GM21381 (cell line): ENCODE results near the gene CPSF6.
A peak's percentile ranks its signal among the peaks of the same experiment; 100 is the strongest.
"Not testable (repeated sequence)": the region's sequence is repeated elsewhere in the genome, so short reads cannot be mapped to it uniquely, and the experiment has no call there.

ENCODE experiments used
- ATAC-seq: cut with Tn5 transposase; IDR thresholded peaks from one replicate; pipeline ENCODE4 v1.9.1; 2021; ENCODE audit warnings: mild to moderate bottlenecking, moderate library complexity; ENCODE audit not compliant: unreplicated experiment

CPSF6 gene

GRCh38 chr12:69258655-69259054 lies 19.3 kb downstream of the CPSF6 start:
- no peak for ATAC-seq

DNA sequence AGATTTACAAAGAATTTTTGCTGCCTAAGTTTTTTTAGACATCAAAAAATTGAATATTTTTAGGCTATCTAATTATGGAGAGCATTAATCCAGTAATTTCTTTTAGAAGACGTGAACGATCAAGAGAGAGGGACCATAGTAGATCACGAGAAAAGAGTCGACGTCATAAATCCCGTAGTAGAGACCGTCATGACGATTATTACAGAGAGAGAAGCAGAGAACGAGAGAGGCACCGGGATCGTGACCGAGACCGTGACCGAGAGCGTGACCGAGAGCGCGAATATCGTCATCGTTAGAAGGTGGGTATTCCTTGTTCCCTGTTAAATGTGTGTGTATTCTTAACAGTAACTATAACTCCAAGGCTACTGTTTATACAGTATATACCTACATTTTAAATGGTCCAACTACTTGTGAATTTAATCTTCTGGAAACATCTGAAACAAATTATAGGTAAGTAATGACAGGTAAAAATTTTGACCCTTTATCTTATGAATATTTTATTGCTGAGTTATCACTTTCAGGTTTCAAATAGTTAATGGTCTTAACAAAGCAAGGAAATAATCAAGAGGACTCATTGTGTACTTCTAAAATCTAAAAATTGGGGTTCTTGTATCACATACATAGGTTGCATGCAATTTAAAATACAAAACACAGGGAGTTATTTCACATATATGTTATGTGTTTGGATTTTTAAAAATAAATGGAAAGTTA lies 23.1 kb downstream of the CPSF6 start:
- ATAC-seq: no peak

DNA sequence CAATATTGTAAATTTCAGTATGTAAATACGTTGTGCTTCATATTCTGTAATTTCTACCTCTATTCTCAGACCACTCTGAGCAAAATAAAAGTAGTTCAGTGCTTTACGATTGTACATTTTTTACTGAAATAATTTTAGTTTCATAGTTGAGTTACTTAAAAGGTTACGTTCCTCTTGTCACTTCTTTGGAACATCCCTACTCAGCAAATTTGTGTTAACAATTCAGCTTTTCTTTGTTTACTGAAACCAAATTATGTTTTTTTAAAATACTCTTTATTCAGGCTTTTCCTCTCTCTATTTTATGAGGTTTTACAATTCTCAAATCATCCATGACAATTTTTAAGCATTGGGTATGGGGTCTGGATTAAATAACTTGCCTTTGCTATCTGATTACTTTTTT lies 25.8 kb downstream of the CPSF6 start:
- ATAC-seq: no peak

- ATAC-seq: not testable (repeated sequence)
Measured at GRCh38 chr12:69265633-69266032, 26.3 kb downstream of the CPSF6 start.

DNA sequence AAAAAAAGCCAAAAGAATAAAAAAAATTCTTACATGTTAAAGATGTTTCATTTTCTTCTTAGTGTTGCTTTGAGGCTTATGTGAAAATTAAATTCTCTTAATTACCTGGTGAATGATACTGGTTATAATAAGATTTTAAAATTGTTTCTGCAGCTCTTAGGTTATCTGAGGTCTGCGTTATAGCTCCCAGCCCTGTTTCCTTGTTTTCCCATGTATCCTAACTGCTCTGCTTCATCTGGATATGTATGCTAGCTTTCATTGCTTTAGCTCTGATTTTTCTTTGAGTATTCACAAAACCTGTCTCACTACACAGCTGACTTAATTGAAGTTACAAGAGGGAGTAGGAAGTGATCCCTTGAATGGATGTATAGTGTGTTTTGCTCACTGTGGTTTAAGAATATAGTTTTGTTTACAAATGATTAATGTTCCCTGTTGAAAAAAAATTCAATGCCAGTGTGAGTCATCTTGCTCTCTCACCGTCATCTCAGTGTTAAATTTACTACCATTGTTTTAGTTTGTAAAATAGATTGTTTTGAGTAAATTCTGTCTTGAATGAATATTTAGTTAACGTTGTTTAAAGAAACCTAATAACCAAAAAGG lies 26.8 kb downstream of the CPSF6 start:
- ATAC-seq: no peak

DNA sequence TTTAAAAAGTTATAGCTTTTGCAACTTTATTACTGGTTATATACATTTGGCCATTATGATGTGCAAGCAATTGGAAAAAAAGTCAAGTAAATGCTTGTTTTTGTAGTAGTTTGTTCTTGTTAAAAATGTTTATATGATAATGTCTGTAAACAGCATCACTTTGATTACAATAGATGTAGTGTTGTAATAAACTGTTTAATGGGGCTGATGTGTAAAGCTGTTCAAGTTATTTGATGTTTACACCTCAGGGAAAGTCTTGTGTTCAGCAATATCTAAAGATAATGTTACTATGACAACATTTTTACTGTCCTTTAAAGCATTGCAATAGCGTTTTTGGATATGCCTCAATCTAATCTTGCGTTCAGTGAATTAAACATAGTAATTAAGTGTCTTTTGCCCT lies 30.4 kb downstream of the CPSF6 start:
- ATAC-seq: no peak

DNA sequence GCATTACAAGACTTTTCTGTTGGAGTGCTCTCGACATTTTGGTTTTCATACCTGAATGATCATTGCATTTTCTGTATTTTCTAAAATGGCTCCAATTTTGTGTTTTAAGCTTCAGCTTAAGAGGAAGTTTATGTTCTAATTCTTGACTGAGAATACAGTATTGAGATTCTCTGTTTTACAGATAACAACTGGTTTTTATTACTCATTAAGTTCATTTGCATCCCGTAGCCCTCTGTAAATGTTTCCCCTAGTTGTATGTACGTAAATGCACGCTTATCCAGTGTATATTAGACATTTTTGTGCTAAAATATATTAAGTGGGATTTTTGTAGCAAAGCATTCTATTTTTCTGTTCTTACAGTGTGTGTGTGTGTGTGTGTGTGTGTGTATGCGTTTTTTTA lies 33.1 kb downstream of the CPSF6 start:
- no peak for ATAC-seq

DNA sequence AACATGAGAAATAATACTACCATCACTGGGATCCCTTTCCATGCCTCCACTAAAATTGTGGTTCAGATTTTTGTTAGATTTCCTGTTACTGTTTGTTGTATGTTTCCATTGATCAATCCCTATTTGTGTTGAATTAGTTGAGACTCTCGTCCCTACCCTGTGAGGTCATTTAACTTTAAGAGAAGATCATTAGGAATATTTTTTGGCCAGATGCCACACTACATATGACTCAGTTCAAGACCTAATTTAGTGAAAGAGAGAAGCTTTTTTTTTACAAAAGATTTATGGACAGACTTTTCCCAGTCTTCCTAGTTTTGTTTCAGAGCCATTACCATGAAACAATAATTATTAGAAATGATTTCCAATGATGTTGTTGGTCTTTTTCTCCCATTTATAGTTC lies 35.5 kb downstream of the CPSF6 start:
- no peak for ATAC-seq

GRCh38 chr12:69275471-69275891 lies 36.1 kb downstream of the CPSF6 start:
- ATAC-seq: no peak

DNA sequence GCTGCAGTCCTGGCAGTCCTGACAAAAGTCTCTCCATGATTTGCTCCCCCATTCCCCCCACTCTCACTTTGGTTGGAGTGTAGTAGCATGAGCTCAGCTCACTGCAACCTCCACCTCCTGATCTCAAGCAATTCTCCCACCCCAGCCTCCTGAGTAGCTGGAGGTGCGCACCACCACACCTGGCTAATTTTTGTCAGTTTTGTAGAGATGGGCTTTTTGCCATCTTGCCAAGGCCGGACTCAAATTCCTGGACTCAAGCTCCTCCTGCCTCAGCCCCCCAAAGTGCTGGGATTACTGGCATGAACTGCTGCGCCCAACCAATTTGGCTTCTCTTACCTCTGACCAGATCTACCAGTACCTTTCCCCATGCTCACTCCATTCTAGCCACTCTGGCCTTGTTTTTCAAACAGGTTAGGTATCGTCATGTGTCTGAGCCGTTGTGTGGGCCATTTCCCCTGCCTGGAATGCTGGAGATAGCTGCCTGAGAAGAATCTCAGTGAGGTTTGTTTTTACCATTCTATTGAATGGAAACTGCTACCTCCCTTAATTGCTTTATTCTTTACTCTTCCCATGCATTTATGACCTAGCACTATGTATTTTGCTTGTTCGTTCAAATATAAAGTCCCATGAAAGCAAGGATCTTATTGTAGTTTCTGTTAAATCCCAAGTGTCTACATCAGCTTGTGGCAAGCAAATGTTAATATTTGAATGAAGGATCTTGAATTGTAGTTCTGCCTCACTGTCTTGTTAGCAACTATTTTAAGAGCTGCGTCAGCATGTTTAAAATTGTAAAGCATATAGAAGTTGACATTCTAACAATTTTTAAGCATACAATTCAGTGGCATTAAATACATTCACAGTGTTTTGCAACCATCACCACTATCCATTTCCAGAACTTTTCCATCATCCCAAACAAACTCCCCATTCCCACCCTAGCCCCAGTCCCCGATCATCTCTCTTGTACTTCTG lies 39.7 kb downstream of the CPSF6 start:
- no peak for ATAC-seq

- ATAC-seq: peak; percentile 59
Measured at GRCh38 chr12:69284131-69284530, 44.8 kb downstream of the CPSF6 start.

GRCh38 chr12:69287556-69287955 lies 48.2 kb downstream of the CPSF6 start:
- ATAC-seq: no peak

GRCh38 chr12:69290545-69291277 lies 51.3 kb downstream of the CPSF6 start:
- peak; percentile 100 for ATAC-seq

GRCh38 chr12:69291278-69291593 lies 51.9 kb downstream of the CPSF6 start:
- ATAC-seq: no peak

DNA sequence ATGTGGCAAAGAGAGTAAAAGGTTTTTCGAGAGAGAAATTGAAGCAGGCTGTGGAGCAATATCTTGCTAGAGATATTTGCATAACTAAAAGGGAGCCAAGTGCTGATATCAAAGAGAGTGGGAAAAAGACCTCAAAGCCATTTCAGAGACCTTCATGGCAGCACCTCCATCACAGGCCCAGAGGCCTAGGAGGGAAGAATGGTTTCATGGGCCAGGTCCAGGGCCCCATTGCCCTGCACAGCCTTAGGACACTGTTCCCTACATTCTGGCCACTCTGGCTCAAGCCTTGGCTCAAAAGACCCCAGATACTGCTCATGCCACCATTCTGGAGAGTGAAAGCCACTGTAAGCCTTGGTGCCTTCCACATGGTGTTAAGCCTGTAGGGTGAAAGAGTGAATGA lies 58.8 kb downstream of the CPSF6 start:
- ATAC-seq: no peak

DNA sequence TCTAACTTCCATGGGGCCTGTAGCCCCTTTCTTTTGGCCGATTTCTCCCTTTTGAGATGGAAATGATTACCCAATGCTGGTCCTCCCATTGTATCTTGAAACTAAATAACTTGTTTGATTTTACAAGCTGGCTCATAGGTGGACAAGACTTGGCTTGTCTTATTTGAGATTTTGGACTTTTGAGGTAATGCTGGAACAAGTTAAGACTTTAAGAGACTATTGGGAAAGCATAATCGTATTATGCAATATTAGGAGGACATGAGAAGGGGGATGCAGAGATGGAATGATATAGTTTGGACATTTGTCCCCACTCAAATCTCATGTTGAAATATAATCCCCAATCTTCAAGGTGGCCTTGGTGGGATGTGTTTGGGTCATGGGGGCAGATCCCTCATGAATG lies 59.6 kb downstream of the CPSF6 start:
- ATAC-seq: no peak

DNA sequence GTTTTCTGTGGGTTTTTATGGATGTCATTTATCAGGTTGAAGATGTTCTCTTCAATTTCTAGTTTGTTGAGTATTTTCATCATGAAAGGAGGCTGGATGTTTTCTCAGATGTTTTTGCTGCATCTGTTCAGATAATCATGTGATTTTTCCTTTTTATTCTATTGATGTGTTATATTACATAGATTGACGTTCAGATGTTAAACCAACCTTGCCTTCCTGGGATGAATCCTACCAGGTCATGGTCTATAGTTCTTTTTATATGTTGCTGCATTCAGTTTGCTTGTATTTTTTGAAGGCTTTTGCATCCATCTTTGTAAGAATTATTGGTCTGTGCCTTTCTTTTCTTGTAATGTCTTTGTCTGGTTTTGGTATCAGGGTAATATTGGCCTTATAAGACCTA lies 64.9 kb downstream of the CPSF6 start:
- ATAC-seq: no peak

GRCh38 chr12:69309461-69309860 lies 70.1 kb downstream of the CPSF6 start:
- ATAC-seq: no peak

DNA sequence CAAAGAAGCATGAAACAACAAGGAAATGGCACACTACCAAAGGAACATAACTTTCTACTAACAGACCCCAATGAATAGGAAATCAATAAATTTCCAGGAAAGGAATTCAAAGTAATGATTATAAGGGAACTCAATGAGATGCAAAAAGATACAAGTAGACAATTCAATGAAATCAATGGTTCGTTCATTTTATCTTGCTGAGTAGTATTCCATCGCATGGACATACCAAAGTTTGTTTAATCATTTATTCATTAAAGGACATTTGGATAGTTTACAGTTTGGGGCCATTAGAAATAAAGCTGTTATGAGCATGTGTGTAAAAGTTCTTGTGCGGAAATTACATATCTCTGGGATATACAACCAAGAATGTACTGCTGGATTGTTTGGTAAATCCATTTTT lies 73.8 kb downstream of the CPSF6 start:
- ATAC-seq: no peak

- not testable (repeated sequence) for ATAC-seq
Measured at GRCh38 chr12:69316784-69317183, 77.4 kb downstream of the CPSF6 start.

- not testable (repeated sequence) for ATAC-seq
Measured at GRCh38 chr12:69317233-69317632, 77.9 kb downstream of the CPSF6 start.
